ENCODE data around the gene PLVAP. TPM values are rescaled to one million over a fixed set of nuclear protein-coding genes. Genes with fewer than 3 reads are reported as not detected.

The PLVAP gene
- total and polyA plus RNA-seq, 2 experiments from 2014 or later: not detected

GRCh38 chr19:17352608-17353280 is 24.4 kb downstream of the PLVAP start:
- Histone ChIP-seq H3K79me2 (replicated peaks; ENCODE audit: insufficient read depth) (no peaks in the 10 kb centered on the region), H3K4me1 (ENCODE audit: insufficient read depth) (peaks cover 6% of the 10 kb centered on the region; the same call in 1 of the 2 replicates), H3K27me3 (ENCODE audit: insufficient read depth) (no peaks in the 10 kb centered on the region), H3K4me3 (no peak overlapping the region), H3K27ac (ENCODE audit: low read depth) (no peak overlapping the region), H3F3A (replicated peaks; ENCODE audit: low read depth) (no peaks in the 10 kb centered on the region), H3K36me3 (ENCODE audit: insufficient read depth) (no peaks in the 10 kb centered on the region), H2AFZ (peak overlapping the region; percentile 63), H3K9me2 (ENCODE audit: insufficient read depth) (no peaks in the 10 kb centered on the region), H3K4me2 (no peak overlapping the region), H4K20me1 (replicated peaks; ENCODE audit: insufficient read depth) (no peaks in the 10 kb centered on the region)
- Mint-ChIP-seq H3K27ac (no peak overlapping the region), H3K27me3 (ENCODE audit: insufficient read depth, low read depth, poor library complexity) (peaks cover 15% of the 10 kb centered on the region), H3K4me1 (peaks cover 15% of the 10 kb centered on the region), H3K4me3 (no peak overlapping the region), H3K9me3 (no peaks in the 10 kb centered on the region), H3K36me3 (ENCODE audit: low read depth) (no peaks in the 10 kb centered on the region)
- TF ChIP-seq ETS1 (IDR thresholded peaks at IDR 0.05) (no peak), ZNF462 (CRISPR knock-in tag; IDR thresholded peaks at IDR 0.05) (no peak), EZH2 (IDR thresholded peaks at IDR 0.05; ENCODE audit: low read depth, unreplicated experiment) (no peak), POLR2AphosphoS5 (IDR thresholded peaks at IDR 0.05; ENCODE audit: low read depth) (no peak), ZNF114 (CRISPR knock-in tag; IDR thresholded peaks at IDR 0.05) (no peak), REST (IDR thresholded peaks at IDR 0.05; ENCODE audit: unreplicated experiment) (no peak), CREB1 (CRISPR knock-in tag; IDR thresholded peaks at IDR 0.05; ENCODE audit: low read depth) (no peak), ZNF331 (CRISPR knock-in tag; IDR thresholded peaks at IDR 0.05; ENCODE audit: low read depth) (no peak), CTCF (conservative IDR thresholded peaks at IDR 0.05; ENCODE audit: low read depth in 2 of 2) (no peak), JUNB (IDR thresholded peaks at IDR 0.05; ENCODE audit: unreplicated experiment) (no peak), NANOG (IDR thresholded peaks at IDR 0.05; ENCODE audit: borderline replicate concordance) (no peak)
- DNase-seq (ENCODE audit: low spot score) (no peak), ATAC-seq (no peak)
